Cardiac muscle cell (in vitro differentiated cells and primary cell): ENCODE results near the gene PCMTD2. TPM values are rescaled to one million over a fixed set of nuclear protein-coding genes. Genes with fewer than 3 reads are reported as not detected.

Experiments used
- DNase-seq, 2 donors: peaks; one replicate each; pipeline versions ENCODE4 v3.0.0 to v3.0.0-alpha.2; 2010 to 2017; ENCODE audit warnings: low read depth in 1 of 2, low spot score in 1 of 2
- H3K27ac ChIP-seq: fragments of 200-600 bp; sonication (generic); 2 replicates; pipeline ENCODE4 v1.5.1; 2016
- H3K27me3 ChIP-seq: fragments of 200-600 bp; sonication (generic); 2 replicates; pipeline ENCODE4 v1.6.0; 2016; ENCODE audit warnings: control low read depth
- H3K36me3 ChIP-seq: fragments of 200-600 bp; sonication (generic); 2 replicates; pipeline ENCODE4 v1.5.1; 2016; ENCODE audit warnings: control low read depth
- H3K4me1 ChIP-seq: fragments of 200-600 bp; sonication (generic); 2 replicates; pipeline ENCODE4 v1.8.1; 2017; ENCODE audit warnings: low read depth, mild to moderate bottlenecking, mixed run types
- H3K4me3 ChIP-seq: fragments of 200-600 bp; sonication (generic); 2 replicates; pipeline ENCODE4 v1.5.1; 2016; ENCODE audit warnings: mild to moderate bottlenecking
- H3K9me3 ChIP-seq: fragments of 200-600 bp; sonication (generic); 2 replicates; pipeline ENCODE4 v1.5.1; 2017; ENCODE audit warnings: low read depth, mild to moderate bottlenecking, control low read depth
- CTCF ChIP-seq: IDR thresholded peaks from 2 replicates; pipeline ENCODE4 v1.5.1; 2012; ENCODE audit warnings: low read depth, mild to moderate bottlenecking, low read length
- polyA plus RNA-seq: library from polyadenylated mRNA; unstranded; fragments of >200 nt; fragmentation: Nextera tagmentation; extraction: Ambion mirVana; gene quantifications from 2 replicates; pipeline ENCODE4 v1.2.1, GENCODE V29; 2016
- total RNA-seq: library from RNA; depleted of rRNA; stranded (reverse); fragments of >200 nt; gene quantifications from 2 replicates; pipeline ENCODE4 v1.2.3, GENCODE V29; 2016

The PCMTD2 gene
- total and polyA plus RNA-seq, 2 experiments from 2014 or later, result 50.4 to 186 TPM

- no peak for TF ChIP-seq CTCF
- Histone ChIP-seq H3K4me1 (peaks cover 54% of the 10 kb centered on the region), H3K4me3 (no peak overlapping the region), H3K36me3 (no peaks in the 10 kb centered on the region), H3K27ac (no peak overlapping the region), H3K27me3 (no peaks in the 10 kb centered on the region), H3K9me3 (no peaks in the 10 kb centered on the region)
- DNase-seq, result no peak
Measured at GRCh38 chr20:64260239-64260638, 4.7 kb downstream of the PCMTD2 start.

GRCh38 chr20:64261138-64261537 is 5.6 kb downstream of the PCMTD2 start:
- Histone ChIP-seq H3K27ac (peak overlapping the region; percentile 1), H3K27me3 (no peaks in the 10 kb centered on the region), H3K36me3 (no peaks in the 10 kb centered on the region), H3K4me3 (no peak overlapping the region), H3K9me3 (no peaks in the 10 kb centered on the region), H3K4me1 (peaks cover 54% of the 10 kb centered on the region)
- no peak for TF ChIP-seq CTCF
- peak in 1 of 2 donors; percentile 67 for DNase-seq

GRCh38 chr20:64264091-64264490 is 8.5 kb downstream of the PCMTD2 start:
- TF ChIP-seq CTCF, result no peak
- no peaks in the 10 kb centered on the region for H3K27me3 ChIP-seq
- H3K9me3 ChIP-seq, result no peaks in the 10 kb centered on the region
- H3K4me3 ChIP-seq, result no peak overlapping the region
- no peak for DNase-seq
- peaks cover 58% of the 10 kb centered on the region for H3K4me1 ChIP-seq
- H3K27ac ChIP-seq, result no peak overlapping the region
- no peaks in the 10 kb centered on the region for H3K36me3 ChIP-seq

- no peak for TF ChIP-seq CTCF
- no peaks in the 10 kb centered on the region for H3K27me3 ChIP-seq
- no peaks in the 10 kb centered on the region for H3K9me3 ChIP-seq
- no peak overlapping the region for H3K4me3 ChIP-seq
- DNase-seq, result no peak
- H3K36me3 ChIP-seq, result no peaks in the 10 kb centered on the region
- peaks cover 61% of the 10 kb centered on the region for H3K4me1 ChIP-seq
- H3K27ac ChIP-seq, result peak overlapping the region; percentile 5
Measured at GRCh38 chr20:64265201-64265600, 9.7 kb downstream of the PCMTD2 start.

- Histone ChIP-seq H3K36me3 (no peaks in the 10 kb centered on the region), H3K27me3 (no peaks in the 10 kb centered on the region), H3K4me3 (no peak overlapping the region), H3K9me3 (no peaks in the 10 kb centered on the region), H3K4me1 (peaks cover 52% of the 10 kb centered on the region), H3K27ac (peak overlapping the region; percentile 54)
- TF ChIP-seq CTCF, result no peak
- no peak for DNase-seq
Measured at GRCh38 chr20:64266988-64267387, 11.4 kb downstream of the PCMTD2 start.

- no peak for TF ChIP-seq CTCF
- Histone ChIP-seq H3K4me1 (peaks cover 41% of the 10 kb centered on the region), H3K27ac (peak overlapping the region; percentile 50), H3K27me3 (no peaks in the 10 kb centered on the region), H3K4me3 (no peak overlapping the region), H3K9me3 (no peaks in the 10 kb centered on the region), H3K36me3 (no peaks in the 10 kb centered on the region)
- peak in 1 of 2 donors; percentile 36 for DNase-seq
Measured at GRCh38 chr20:64268174-64268573, 12.6 kb downstream of the PCMTD2 start.
